ENCODE data around the gene RASL10A.
"Not testable (repeated sequence)": the region's sequence is repeated elsewhere in the genome, so short reads cannot be mapped to it uniquely, and the experiment has no call there.

Gene RASL10A

GRCh38 chr22:29315286-29316140, at the start of gene RASL10A:
TSS of gene RASL10A (minus strand) at chr22:29315697. CDS start at chr22:29315246, 451 bp downstream.
- no peak for DNase-seq (ENCODE audit: low read depth in 2 of 2, low spot score in 1 of 2)

- DNase-seq (ENCODE audit: low read depth in 2 of 2, low spot score in 1 of 2): no peak
Observed at GRCh38 chr22:29359469-29359868, 44.0 kb upstream of the RASL10A start.

- not testable (repeated sequence) for DNase-seq (ENCODE audit: low read depth in 2 of 2, low spot score in 1 of 2)
Observed at GRCh38 chr22:29357193-29357890, 41.8 kb upstream of the RASL10A start.

GRCh38 chr22:29353860-29354259, 38.4 kb upstream of the RASL10A start:
- DNase-seq (ENCODE audit: low read depth in 2 of 2, low spot score in 1 of 2): no peak

- no peak for DNase-seq (ENCODE audit: low read depth in 2 of 2, low spot score in 1 of 2)
Observed at GRCh38 chr22:29353286-29353685, 37.8 kb upstream of the RASL10A start.

- DNase-seq (ENCODE audit: low read depth in 2 of 2, low spot score in 1 of 2): no peak
Observed at GRCh38 chr22:29352778-29353177, 37.3 kb upstream of the RASL10A start.

- no peak for DNase-seq (ENCODE audit: low read depth in 2 of 2, low spot score in 1 of 2)
Observed at GRCh38 chr22:29351891-29352290, 36.4 kb upstream of the RASL10A start.

- no peak for DNase-seq (ENCODE audit: low read depth in 2 of 2, low spot score in 1 of 2)
Observed at GRCh38 chr22:29351042-29351441, 35.5 kb upstream of the RASL10A start.

GRCh38 chr22:29348956-29349355, 33.5 kb upstream of the RASL10A start:
- DNase-seq (ENCODE audit: low read depth in 2 of 2, low spot score in 1 of 2): no peak

GRCh38 chr22:29348041-29348440, 32.5 kb upstream of the RASL10A start:
- no peak for DNase-seq (ENCODE audit: low read depth in 2 of 2, low spot score in 1 of 2)

- DNase-seq (ENCODE audit: low read depth in 2 of 2, low spot score in 1 of 2): no peak
Observed at GRCh38 chr22:29346659-29347058, 31.2 kb upstream of the RASL10A start.

GRCh38 chr22:29345932-29346331, 30.4 kb upstream of the RASL10A start:
- no peak for DNase-seq (ENCODE audit: low read depth in 2 of 2, low spot score in 1 of 2)

GRCh38 chr22:29344889-29345288, 29.4 kb upstream of the RASL10A start:
- DNase-seq (ENCODE audit: low read depth in 2 of 2, low spot score in 1 of 2): not testable (repeated sequence)

GRCh38 chr22:29344137-29344536, 28.6 kb upstream of the RASL10A start:
- no peak for DNase-seq (ENCODE audit: low read depth in 2 of 2, low spot score in 1 of 2)

GRCh38 chr22:29343313-29343805, 27.9 kb upstream of the RASL10A start:
- no peak for DNase-seq (ENCODE audit: low read depth in 2 of 2, low spot score in 1 of 2)

- no peak for DNase-seq (ENCODE audit: low read depth in 2 of 2, low spot score in 1 of 2)
Observed at GRCh38 chr22:29342577-29343312, 27.2 kb upstream of the RASL10A start.

- no peak for DNase-seq (ENCODE audit: low read depth in 2 of 2, low spot score in 1 of 2)
Observed at GRCh38 chr22:29342177-29342576, 26.7 kb upstream of the RASL10A start.

GRCh38 chr22:29341849-29342127, 26.3 kb upstream of the RASL10A start:
- no peak for DNase-seq (ENCODE audit: low read depth in 2 of 2, low spot score in 1 of 2)

GRCh38 chr22:29341056-29341848, 25.8 kb upstream of the RASL10A start:
- no peak for DNase-seq (ENCODE audit: low read depth in 2 of 2, low spot score in 1 of 2)

- no peak for DNase-seq (ENCODE audit: low read depth in 2 of 2, low spot score in 1 of 2)
Observed at GRCh38 chr22:29340566-29340965, 25.1 kb upstream of the RASL10A start.
